ENCODE measurements around the gene FYN. TPM values are rescaled to one million over a fixed set of nuclear protein-coding genes. Genes with fewer than 3 reads are reported as not detected.

Gene FYN
- total RNA-seq, 4 donors from 2014 or later = 37.8 to 65.8 (median 53.8) TPM

DNA sequence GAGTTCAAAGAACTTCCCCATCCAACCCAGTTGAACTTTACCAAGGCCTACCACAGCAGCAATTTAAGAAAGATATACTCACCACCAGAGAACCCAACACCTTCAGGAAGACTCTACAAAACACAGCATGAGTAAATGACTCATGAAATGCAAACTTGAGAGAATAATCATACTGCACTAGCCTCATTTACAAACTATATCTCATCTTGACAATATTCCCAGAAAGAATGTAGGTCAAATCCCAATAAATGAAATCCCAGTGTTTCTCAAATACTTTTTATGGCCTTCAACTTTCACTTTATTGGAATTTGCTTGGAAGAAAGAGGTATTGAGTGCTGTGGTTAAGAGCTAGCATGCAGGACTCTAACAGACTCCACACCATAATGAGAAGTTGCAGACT lies 60.0 kb downstream of the FYN start:
- intact Hi-C loops (cut with DNase I) = no loop called here
- TF ChIP-seq CTCF (IDR thresholded peaks at IDR 0.05) (no peak), POLR2A (IDR thresholded peaks at IDR 0.05; ENCODE audit: low read depth) (no peak), EP300 (IDR thresholded peaks at IDR 0.05) (no peak), POLR2AphosphoS5 (IDR thresholded peaks at IDR 0.05) (no peak)
- Histone ChIP-seq H3K4me3 (no peak overlapping the region), H3K27ac (replicated peaks in 1 of 4) (no peak overlapping the region), H3K27me3 (no peaks in the 10 kb centered on the region), H3K9me3 (no peaks in the 10 kb centered on the region), H3K4me1 (peaks cover 5 to 10% (median 6%) of the 10 kb centered on the region in 4 donors), H3K36me3 (no peaks in the 10 kb centered on the region)
- no peak for DNase-seq (ENCODE audit: extremely low spot score)

GRCh38 chr6:111812060-111813038 lies 60.9 kb downstream of the FYN start:
- Histone ChIP-seq H3K27ac (replicated peaks in 1 of 4) (no peak overlapping the region), H3K9me3 (no peaks in the 10 kb centered on the region), H3K4me1 (peaks cover 0 to 6% (median 4%) of the 10 kb centered on the region in 4 donors), H3K27me3 (no peaks in the 10 kb centered on the region), H3K4me3 (no peak overlapping the region), H3K36me3 (no peaks in the 10 kb centered on the region)
- intact Hi-C loops (cut with DNase I) = no loop called here
- 94% methylated on average over 8 of the region's 8 CpGs for WGBS
- TF ChIP-seq EP300 (IDR thresholded peaks at IDR 0.05) (no peak), CTCF (IDR thresholded peaks at IDR 0.05) (no peak), POLR2AphosphoS5 (IDR thresholded peaks at IDR 0.05) (no peak), POLR2A (IDR thresholded peaks at IDR 0.05; ENCODE audit: low read depth) (no peak)
- no peak for DNase-seq (ENCODE audit: extremely low spot score)

DNA sequence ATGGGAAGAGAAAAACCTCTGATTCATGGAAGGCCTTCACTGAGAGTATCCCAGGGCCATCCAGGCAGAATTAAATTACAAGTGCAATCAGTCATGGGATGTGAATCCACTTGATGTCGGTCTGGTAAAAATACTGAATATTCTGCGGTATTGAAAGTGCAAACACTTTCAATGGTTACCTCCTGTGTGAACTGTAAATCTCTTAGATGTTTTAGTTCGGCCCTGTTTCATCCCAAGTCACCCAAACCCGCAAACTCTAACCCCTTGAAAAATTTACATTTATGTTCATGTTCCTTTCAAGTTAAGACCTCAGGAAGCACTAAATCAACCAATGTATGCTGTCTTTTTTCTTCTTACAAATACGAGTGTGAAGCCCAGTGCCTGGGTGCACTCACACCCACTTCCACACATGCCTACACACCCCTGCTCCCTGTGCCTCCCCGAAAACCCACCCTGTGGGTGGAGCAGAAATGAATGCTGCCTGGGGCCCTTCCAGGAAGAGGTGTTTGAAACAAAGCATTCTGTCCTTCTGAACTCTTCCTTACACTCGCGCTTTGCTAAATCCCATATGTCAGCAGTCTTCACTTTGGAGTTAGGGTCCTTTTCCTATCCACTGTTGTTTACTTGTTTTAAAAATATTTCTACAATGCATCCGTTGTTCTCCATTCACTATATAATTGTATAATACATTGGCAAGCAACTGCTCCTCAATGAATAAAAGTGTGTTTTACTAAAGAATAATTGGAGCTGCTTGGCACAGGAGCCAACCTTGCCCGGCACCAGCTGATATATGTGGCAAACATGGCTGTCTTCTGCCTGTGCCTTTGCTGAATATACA lies 62.7 kb downstream of the FYN start:
- Histone ChIP-seq H3K9me3 (no peaks in the 10 kb centered on the region), H3K36me3 (no peaks in the 10 kb centered on the region), H3K27me3 (no peaks in the 10 kb centered on the region), H3K27ac (replicated peaks in 1 of 4) (no peak overlapping the region), H3K4me1 (peaks cover 9 to 13% (median 11%) of the 10 kb centered on the region in 4 donors), H3K4me3 (no peak overlapping the region)
- 80% methylated on average over 10 of the region's 10 CpGs for WGBS
- no peak for DNase-seq (ENCODE audit: extremely low spot score)
- intact Hi-C loops (cut with DNase I) = no loop called here
- TF ChIP-seq EP300 (IDR thresholded peaks at IDR 0.05) (no peak), CTCF (IDR thresholded peaks at IDR 0.05) (no peak), POLR2A (IDR thresholded peaks at IDR 0.05; ENCODE audit: low read depth) (no peak), POLR2AphosphoS5 (IDR thresholded peaks at IDR 0.05) (no peak)

- Histone ChIP-seq H3K27me3 (no peaks in the 10 kb centered on the region), H3K27ac (replicated peaks in 1 of 4) (no peak overlapping the region), H3K4me3 (no peak overlapping the region), H3K9me3 (no peaks in the 10 kb centered on the region), H3K36me3 (no peaks in the 10 kb centered on the region), H3K4me1 (peaks cover 15 to 18% (median 16%) of the 10 kb centered on the region in 4 donors)
- DNase-seq (ENCODE audit: extremely low spot score) = no peak
- intact Hi-C loops (cut with DNase I) = no loop called here
- TF ChIP-seq POLR2A (IDR thresholded peaks at IDR 0.05; ENCODE audit: low read depth) = no peak
- TF ChIP-seq CTCF (IDR thresholded peaks at IDR 0.05) = no peak
- TF ChIP-seq EP300 (IDR thresholded peaks at IDR 0.05) = no peak
- TF ChIP-seq POLR2AphosphoS5 (IDR thresholded peaks at IDR 0.05) = no peak
These were observed 63.5 kb downstream of the FYN start for GRCh38 chr6:111809766-111810165.

Data from esophagus muscularis mucosa (tissue), 4 donors.